DOHH2 (cell line): Measurements from ENCODE around the gene PLA2G6.
A peak's percentile ranks its signal among the peaks of the same experiment; 100 is the strongest.

Experiments
- EZH2phosphoT487 ChIP-seq: fragments of 200-600 bp; sonication (generic); IDR thresholded peaks from 2 replicates; pipeline ENCODE4 v1.6.1; 2017; ENCODE audit warnings: borderline replicate concordance, mild to moderate bottlenecking, antibody characterized with exemption, low read length, moderate library complexity, mixed read lengths
- TF ChIP-seq, protein P1 (sequence below): fragments of 200-600 bp; sonication (generic); IDR thresholded peaks from one replicate; pipeline ENCODE4 v1.5.1; 2014; ENCODE audit warnings: antibody characterized with exemption, mild to moderate bottlenecking, low read depth, low read length; ENCODE audit not compliant: poor library complexity, severe bottlenecking

DNA sequence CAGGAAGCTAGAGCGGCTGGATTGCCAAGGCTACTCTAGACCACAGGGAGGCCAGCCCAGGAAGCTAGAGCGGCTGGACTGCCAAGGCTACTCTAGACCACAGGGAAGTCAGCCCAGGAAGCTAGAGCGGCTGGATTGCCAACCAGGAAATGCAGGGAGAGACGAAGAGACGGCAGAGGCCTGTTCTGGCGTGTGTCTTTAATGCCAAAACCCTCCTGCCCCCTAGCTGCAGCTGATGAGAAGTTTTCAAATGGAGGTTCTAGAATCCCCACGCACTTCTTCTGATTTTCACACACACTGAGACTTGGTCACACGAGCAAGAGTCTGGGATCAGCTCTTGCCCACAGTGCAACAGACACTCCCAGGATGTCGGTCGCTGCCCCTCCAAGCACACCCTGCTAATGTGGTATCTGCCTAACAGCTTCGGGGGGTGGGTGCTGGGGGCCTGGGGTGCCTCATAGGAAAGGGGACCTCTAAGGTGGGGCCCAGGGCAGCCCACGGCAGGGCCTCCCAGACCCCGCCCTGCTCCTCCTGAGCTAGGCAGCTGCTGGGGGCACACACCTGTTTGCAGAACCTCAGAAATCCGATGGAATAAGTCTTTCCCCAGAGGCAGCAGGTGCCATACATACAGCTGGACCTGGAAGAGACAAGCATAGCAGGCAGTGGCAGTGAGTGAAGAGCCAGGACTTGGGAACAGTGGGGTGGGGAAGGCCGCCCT lies 48.6 kb upstream of the PLA2G6 start:
- TF ChIP-seq, protein P1, sequence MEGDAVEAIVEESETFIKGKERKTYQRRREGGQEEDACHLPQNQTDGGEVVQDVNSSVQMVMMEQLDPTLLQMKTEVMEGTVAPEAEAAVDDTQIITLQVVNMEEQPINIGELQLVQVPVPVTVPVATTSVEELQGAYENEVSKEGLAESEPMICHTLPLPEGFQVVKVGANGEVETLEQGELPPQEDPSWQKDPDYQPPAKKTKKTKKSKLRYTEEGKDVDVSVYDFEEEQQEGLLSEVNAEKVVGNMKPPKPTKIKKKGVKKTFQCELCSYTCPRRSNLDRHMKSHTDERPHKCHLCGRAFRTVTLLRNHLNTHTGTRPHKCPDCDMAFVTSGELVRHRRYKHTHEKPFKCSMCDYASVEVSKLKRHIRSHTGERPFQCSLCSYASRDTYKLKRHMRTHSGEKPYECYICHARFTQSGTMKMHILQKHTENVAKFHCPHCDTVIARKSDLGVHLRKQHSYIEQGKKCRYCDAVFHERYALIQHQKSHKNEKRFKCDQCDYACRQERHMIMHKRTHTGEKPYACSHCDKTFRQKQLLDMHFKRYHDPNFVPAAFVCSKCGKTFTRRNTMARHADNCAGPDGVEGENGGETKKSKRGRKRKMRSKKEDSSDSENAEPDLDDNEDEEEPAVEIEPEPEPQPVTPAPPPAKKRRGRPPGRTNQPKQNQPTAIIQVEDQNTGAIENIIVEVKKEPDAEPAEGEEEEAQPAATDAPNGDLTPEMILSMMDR = peak; percentile 43
- TF ChIP-seq EZH2phosphoT487 = no peak
